CD14-positive monocyte (primary cell): ENCODE results near the gene TMEM198. TPM values are rescaled to one million over a fixed set of nuclear protein-coding genes. Genes with fewer than 3 reads are reported as not detected.

Source experiments
- DNase-seq, 3 donors: peaks; one replicate each; pipeline ENCODE4 v3.0.0-alpha.2; 2011 to 2022
- H2AFZ ChIP-seq: 2 replicates; pipeline ENCODE4 v1.6.0; 2012; ENCODE audit warnings: mild to moderate bottlenecking, low read depth, low read length, inconsistent platforms; ENCODE audit not compliant: insufficient read depth, poor library complexity, severe bottlenecking
- H3K27ac ChIP-seq, 2 donors: 1 replicate in 1 of 2; 2 replicates in 1 of 2; pipeline ENCODE4 v1.5.1; 2012 to 2013; ENCODE audit warnings: low read length in 2 of 2, control low read depth in 1 of 2, inconsistent platforms in 1 of 2, low read depth in 1 of 2, mild to moderate bottlenecking in 1 of 2
- H3K27me3 ChIP-seq, 2 donors: one replicate each; pipeline versions ENCODE4 v1.6.0 to v1.6.1; 2011 to 2013; ENCODE audit warnings: low read length in 2 of 2; ENCODE audit not compliant: control insufficient read depth in 2 of 2, insufficient read depth in 2 of 2
- H3K36me3 ChIP-seq, 2 donors: replicated peaks in 1 of 2; 1 replicate in 1 of 2; 2 replicates in 1 of 2; pipeline versions ENCODE4 v1.5.1 to v1.6.1; 2012 to 2013; ENCODE audit warnings: low read length in 2 of 2, control low read depth in 1 of 2, inconsistent platforms in 1 of 2, mild to moderate bottlenecking in 1 of 2; ENCODE audit not compliant: insufficient read depth in 2 of 2, control insufficient read depth in 1 of 2
- H3K4me1 ChIP-seq, 2 donors: 1 replicate in 1 of 2; 2 replicates in 1 of 2; pipeline versions ENCODE4 v1.5.1 to v1.6.1; 2012 to 2013; ENCODE audit warnings: low read length in 2 of 2, control low read depth in 1 of 2, inconsistent platforms in 1 of 2, mild to moderate bottlenecking in 1 of 2, moderate library complexity in 1 of 2; ENCODE audit not compliant: insufficient read depth in 2 of 2, control insufficient read depth in 1 of 2
- H3K4me2 ChIP-seq: replicated peaks from 2 replicates; pipeline ENCODE3; 2012; ENCODE audit warnings: low read length, moderate library complexity, mild to moderate bottlenecking; ENCODE audit not compliant: poor library complexity, severe bottlenecking; ENCODE audit errors: extremely low read depth
- H3K4me3 ChIP-seq, 3 experiments: fragments of 200-600 bp in 1 of 3; sonication (generic) in 1 of 3; replicated peaks in 1 of 3; 1 replicate in 2 of 3; 2 replicates in 1 of 3; pipeline ENCODE4 v1.5.1; 2011 to 2013; ENCODE audit warnings: low read length in 3 of 3, mild to moderate bottlenecking in 3 of 3, control low read depth in 2 of 3, low read depth in 2 of 3, inconsistent platforms in 1 of 3, moderate library complexity in 1 of 3
- H3K79me2 ChIP-seq: 2 replicates; pipeline ENCODE4 v1.6.0; 2012; ENCODE audit warnings: mild to moderate bottlenecking, control low read depth, inconsistent platforms, low read length, moderate library complexity; ENCODE audit not compliant: insufficient read depth
- H3K9ac ChIP-seq: 2 replicates; pipeline ENCODE4 v1.6.0; 2017; ENCODE audit warnings: low read length, mild to moderate bottlenecking; ENCODE audit not compliant: insufficient read depth, poor library complexity, severe bottlenecking
- H3K9me3 ChIP-seq, 2 donors: replicated peaks in 1 of 2; 1 replicate in 1 of 2; 2 replicates in 1 of 2; pipeline versions ENCODE4 v1.5.1 to v1.6.1; 2012 to 2013; ENCODE audit warnings: low read length in 2 of 2, control low read depth in 1 of 2; ENCODE audit not compliant: control insufficient read depth in 1 of 2, insufficient read depth in 1 of 2
- H4K20me1 ChIP-seq: 2 replicates; pipeline ENCODE4 v1.6.0; 2012; ENCODE audit warnings: mild to moderate bottlenecking, low read length, control low read depth, moderate library complexity; ENCODE audit not compliant: insufficient read depth
- H3K27ac Mint-ChIP-seq, 7 donors: one replicate each; pipeline ENCODE4 v1.8.0; 2020; ENCODE audit warnings: mild to moderate bottlenecking in 7 of 7, mixed read lengths in 7 of 7, moderate library complexity in 6 of 7, inconsistent platforms in 2 of 7
- H3K27me3 Mint-ChIP-seq, 3 donors: one replicate each; pipeline ENCODE4 v1.8.0; 2021 to 2022; ENCODE audit warnings: low read depth in 3 of 3, mild to moderate bottlenecking in 3 of 3, mixed read lengths in 3 of 3, moderate library complexity in 3 of 3, inconsistent platforms in 1 of 3
- H3K36me3 Mint-ChIP-seq, 2 donors: one replicate each; pipeline ENCODE4 v1.8.0; 2020; ENCODE audit warnings: mixed read lengths in 2 of 2, inconsistent platforms in 1 of 2, mild to moderate bottlenecking in 1 of 2
- H3K4me1 Mint-ChIP-seq: one replicate; pipeline ENCODE4 v1.8.0; 2020; ENCODE audit warnings: mild to moderate bottlenecking, mixed read lengths
- H3K4me3 Mint-ChIP-seq, 2 donors: one replicate each; pipeline ENCODE4 v1.8.0; 2020; ENCODE audit warnings: mild to moderate bottlenecking in 2 of 2, mixed read lengths in 2 of 2, moderate library complexity in 1 of 2
- H3K9me3 Mint-ChIP-seq, 7 donors: one replicate each; pipeline ENCODE4 v1.8.0; 2020 to 2022; ENCODE audit warnings: mixed read lengths in 7 of 7, mild to moderate bottlenecking in 6 of 7, moderate library complexity in 6 of 7, inconsistent platforms in 2 of 7
- WGBS: methylation state at CpG from one replicate; pipeline ENCODE4 v1.1.5; 2013; ENCODE audit warnings: missing lambda C conversion rate; ENCODE audit not compliant: insufficient coverage; 5-methylcytosine and 5-hydroxymethylcytosine counted together
- intact Hi-C, 2 donors: fragments of 100-400 bp; cut with micrococcal nuclease; formaldehyde crosslinking; loops; one replicate each; pipeline versions ENCODE4 v1.15.0 to v1.15.1; 2023
- polyA plus RNA-seq, 3 donors: library from polyadenylated mRNA; depleted of rRNA in 1 of 3; unstranded in 2 of 3; stranded (reverse) in 1 of 3; fragments of 300-500 nt in 2 of 3; fragments of >200 nt in 1 of 3; fragmentation: Illumina TruSeq in 2 of 3; gene quantifications; 1 replicate in 2 of 3; 2 replicates in 1 of 3; pipeline ENCODE4 v1.2.3, GENCODE V29; 2012 to 2021
- TF ChIP-seq, protein P1 (sequence below): fragments of 200-600 bp; IDR thresholded peaks from one replicate; pipeline ENCODE4 v1.8.0; 2022; ENCODE audit warnings: antibody characterized with exemption, mild to moderate bottlenecking

Gene TMEM198
- polyA plus RNA-seq, 3 donors: not detected

DNA sequence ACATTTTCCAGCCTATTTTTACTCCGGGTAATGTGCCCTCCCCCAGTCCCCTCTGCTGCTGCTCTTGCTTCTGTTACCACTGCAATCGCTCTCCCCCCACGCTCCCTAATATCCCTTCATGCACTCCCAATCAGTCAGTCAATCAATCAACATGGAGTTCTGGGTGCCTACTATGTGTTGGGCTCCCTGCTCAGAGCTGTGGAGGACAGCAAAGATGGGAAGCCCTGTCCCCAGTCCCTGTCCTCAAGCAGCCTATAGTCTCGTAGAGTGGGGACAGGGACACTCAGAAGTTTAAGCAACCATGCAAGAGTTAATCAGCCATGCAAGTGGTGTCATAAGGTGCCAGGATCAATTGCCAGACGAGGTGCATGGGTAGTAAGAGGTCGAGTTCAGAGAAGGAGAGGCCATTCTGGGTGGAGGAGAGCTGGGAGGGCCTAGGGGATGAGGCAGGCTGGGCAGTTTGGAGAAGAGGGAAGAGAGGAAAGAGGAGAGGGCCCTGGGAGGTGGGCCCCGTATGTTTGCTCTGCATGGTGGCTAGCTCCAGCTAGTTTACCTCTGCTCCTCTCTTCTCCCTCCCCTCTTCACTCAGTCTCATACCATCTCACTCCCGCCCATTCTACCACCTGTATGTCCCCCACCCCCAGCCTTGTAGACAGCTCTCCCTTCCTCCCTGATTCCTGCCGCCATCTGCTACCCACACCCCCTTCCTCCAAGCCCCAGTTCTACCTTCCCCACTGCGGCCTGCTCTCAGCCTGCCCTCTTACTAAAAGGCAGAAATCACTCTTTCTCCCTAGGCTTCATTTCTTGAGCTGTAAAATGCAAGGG is 25.7 kb upstream of the TMEM198 start:
- Mint-ChIP-seq H3K9me3 (peaks cover 0 to 15% (median 3%) of the 10 kb centered on the region in 7 donors), H3K4me1 (peaks cover 5% of the 10 kb centered on the region), H3K36me3 (peaks cover 0 to 8% of the 10 kb centered on the region in 2 donors), H3K27ac (peak overlapping the region in 1 of 7 donors; percentile 31), H3K27me3 (peaks cover 68 to 88% (median 68%) of the 10 kb centered on the region in 3 donors), H3K4me3 (no peak overlapping the region)
- no peaks in the 10 kb centered on the region for H3K36me3 ChIP-seq
- peaks cover 0 to 13% of the 10 kb centered on the region in 2 donors for H3K9me3 ChIP-seq
- H2AFZ ChIP-seq: no peak overlapping the region
- no peak overlapping the region for H3K4me2 ChIP-seq
- WGBS: 79% methylated on average over 8 of the region's 10 CpGs
- no peaks in the 10 kb centered on the region for H3K4me1 ChIP-seq
- no peak for DNase-seq
- TF ChIP-seq, protein P1, sequence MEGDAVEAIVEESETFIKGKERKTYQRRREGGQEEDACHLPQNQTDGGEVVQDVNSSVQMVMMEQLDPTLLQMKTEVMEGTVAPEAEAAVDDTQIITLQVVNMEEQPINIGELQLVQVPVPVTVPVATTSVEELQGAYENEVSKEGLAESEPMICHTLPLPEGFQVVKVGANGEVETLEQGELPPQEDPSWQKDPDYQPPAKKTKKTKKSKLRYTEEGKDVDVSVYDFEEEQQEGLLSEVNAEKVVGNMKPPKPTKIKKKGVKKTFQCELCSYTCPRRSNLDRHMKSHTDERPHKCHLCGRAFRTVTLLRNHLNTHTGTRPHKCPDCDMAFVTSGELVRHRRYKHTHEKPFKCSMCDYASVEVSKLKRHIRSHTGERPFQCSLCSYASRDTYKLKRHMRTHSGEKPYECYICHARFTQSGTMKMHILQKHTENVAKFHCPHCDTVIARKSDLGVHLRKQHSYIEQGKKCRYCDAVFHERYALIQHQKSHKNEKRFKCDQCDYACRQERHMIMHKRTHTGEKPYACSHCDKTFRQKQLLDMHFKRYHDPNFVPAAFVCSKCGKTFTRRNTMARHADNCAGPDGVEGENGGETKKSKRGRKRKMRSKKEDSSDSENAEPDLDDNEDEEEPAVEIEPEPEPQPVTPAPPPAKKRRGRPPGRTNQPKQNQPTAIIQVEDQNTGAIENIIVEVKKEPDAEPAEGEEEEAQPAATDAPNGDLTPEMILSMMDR: no peak
- no peak overlapping the region for H3K9ac ChIP-seq
- no peaks in the 10 kb centered on the region for H4K20me1 ChIP-seq
- H3K4me3 ChIP-seq: no peak overlapping the region
- H3K27ac ChIP-seq: no peak overlapping the region
- intact Hi-C loops: no loop called here
- no peaks in the 10 kb centered on the region for H3K79me2 ChIP-seq
- H3K27me3 ChIP-seq: peaks cover 26 to 74% of the 10 kb centered on the region in 2 donors

DNA sequence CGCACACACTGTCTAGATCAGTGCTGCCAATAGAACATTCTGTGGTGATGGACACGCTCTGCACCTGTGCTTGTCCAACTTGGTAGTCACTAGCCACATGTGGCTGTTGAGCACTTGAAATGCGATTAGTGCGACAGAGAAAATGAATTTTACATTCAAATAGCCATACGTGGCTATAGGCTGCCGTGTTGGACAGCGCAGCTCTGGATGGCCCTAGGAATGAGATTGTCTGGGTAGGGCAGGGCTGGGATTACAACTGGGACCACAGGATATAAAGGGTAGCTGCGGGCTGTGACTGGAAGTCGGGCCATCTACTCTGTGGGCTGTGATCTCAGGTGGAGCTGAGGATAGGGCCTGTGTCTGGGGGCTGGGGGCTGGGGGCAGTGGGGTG is 24.3 kb upstream of the TMEM198 start:
- no peak overlapping the region for H3K27ac Mint-ChIP-seq
- Histone ChIP-seq H3K36me3 (no peaks in the 10 kb centered on the region), H3K9me3 (peaks cover 0 to 14% of the 10 kb centered on the region in 2 donors), H2AFZ (no peak overlapping the region), H3K4me2 (no peak overlapping the region), H3K79me2 (no peaks in the 10 kb centered on the region), H3K4me1 (no peaks in the 10 kb centered on the region), H4K20me1 (no peaks in the 10 kb centered on the region), H3K27ac (no peak overlapping the region), H3K9ac (no peak overlapping the region), H3K27me3 (peaks cover 33 to 74% of the 10 kb centered on the region in 2 donors), H3K4me3 (no peak overlapping the region)
- peaks cover 0 to 6% of the 10 kb centered on the region in 2 donors for H3K36me3 Mint-ChIP-seq
- TF ChIP-seq, protein P1: no peak
- H3K4me3 Mint-ChIP-seq: no peak overlapping the region
- peaks cover 2% of the 10 kb centered on the region for H3K4me1 Mint-ChIP-seq
- DNase-seq: no peak
- peaks cover 68 to 87% (median 68%) of the 10 kb centered on the region in 3 donors for H3K27me3 Mint-ChIP-seq
- 98% methylated on average over 7 of the region's 9 CpGs for WGBS
- H3K9me3 Mint-ChIP-seq: peaks cover 0 to 11% (median 0%) of the 10 kb centered on the region in 7 donors
- intact Hi-C loops: no loop called here
